HPDE6-E6E7 (cell line): ENCODE measurements around the gene TNFAIP2.

Source experiments
- DNase-seq: peaks from one replicate; pipeline ENCODE4 v3.0.0; 2011; ENCODE audit warnings: missing footprints; ENCODE audit errors: extremely low spot score

TNFAIP2 gene

GRCh38 chr14:103094406-103095209 is 28.7 kb upstream of the TNFAIP2 start, which contains the start of gene EXOC3L4:
Gene EXOC3L4, plus strand, starts transcription at chr14:103094725. Its CDS starts 5,495 bp downstream, at chr14:103100220.
- DNase-seq = no peak

DNA sequence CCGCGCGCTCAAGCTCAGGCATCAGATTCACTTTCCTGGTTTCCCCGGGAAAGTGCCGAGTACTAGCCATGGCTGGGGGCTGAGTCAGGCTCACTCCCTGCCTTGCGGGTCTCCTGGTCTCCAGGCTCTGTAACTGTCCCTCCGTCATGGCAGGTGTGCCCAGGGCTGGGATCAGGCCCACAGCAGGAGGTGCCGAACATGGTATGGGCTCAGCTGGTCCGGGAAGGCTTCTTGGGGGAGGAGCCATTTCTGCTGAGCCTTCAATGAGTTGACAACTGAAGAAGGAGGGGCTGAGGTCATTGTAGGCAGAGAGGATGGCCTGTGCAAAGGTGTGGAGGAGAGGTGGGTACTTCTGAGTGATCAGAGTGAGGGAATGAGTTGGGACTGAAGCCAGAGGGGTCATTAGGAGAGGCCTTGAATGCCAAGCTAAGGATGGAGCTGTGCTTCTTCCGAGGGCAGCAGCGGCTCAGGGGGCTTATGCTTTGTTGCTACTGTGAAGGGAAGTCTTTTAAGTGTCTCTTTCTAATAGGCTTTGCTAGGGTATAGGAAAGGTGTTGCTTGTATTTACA is 28.0 kb upstream of the TNFAIP2 start:
- DNase-seq = no peak

GRCh38 chr14:103096387-103096786 is 26.9 kb upstream of the TNFAIP2 start:
- no peak for DNase-seq

DNA sequence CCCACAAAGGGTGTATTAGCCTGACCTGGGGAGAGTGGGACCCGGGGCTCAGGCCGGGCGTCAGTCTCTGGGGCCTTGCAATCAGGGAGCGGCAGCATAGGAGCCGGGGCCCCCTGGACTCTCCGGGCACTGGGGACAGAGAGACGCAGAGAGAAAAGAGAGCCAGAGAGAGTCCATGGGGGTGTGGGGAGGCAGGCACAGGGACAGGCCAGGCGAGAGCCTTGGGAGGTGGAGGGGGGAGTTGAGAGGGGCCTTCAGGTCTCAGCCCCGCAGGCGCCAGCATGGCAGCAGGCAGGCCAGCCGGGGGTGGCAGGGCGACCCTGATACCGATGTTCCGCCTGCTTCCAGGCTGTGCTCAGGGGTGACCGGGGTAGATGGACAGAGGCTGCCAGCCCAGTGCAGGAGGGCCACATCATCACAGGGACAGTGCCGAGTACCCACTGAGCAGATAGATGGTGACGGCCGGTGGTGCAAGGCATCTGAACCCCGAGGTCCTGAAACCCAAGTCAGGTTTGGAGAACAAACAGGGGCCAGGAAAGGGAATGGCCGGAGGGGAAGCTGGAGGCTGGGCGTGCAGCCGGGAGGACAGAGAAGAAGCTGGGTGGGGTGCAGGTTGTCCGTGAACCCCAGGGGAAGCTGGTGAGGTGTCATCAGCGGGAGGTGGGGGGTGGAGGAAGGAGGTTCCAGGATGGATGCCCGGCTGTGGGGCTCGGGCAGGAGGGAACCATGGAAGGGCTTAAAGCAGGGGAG is 25.8 kb upstream of the TNFAIP2 start:
- DNase-seq = no peak

DNA sequence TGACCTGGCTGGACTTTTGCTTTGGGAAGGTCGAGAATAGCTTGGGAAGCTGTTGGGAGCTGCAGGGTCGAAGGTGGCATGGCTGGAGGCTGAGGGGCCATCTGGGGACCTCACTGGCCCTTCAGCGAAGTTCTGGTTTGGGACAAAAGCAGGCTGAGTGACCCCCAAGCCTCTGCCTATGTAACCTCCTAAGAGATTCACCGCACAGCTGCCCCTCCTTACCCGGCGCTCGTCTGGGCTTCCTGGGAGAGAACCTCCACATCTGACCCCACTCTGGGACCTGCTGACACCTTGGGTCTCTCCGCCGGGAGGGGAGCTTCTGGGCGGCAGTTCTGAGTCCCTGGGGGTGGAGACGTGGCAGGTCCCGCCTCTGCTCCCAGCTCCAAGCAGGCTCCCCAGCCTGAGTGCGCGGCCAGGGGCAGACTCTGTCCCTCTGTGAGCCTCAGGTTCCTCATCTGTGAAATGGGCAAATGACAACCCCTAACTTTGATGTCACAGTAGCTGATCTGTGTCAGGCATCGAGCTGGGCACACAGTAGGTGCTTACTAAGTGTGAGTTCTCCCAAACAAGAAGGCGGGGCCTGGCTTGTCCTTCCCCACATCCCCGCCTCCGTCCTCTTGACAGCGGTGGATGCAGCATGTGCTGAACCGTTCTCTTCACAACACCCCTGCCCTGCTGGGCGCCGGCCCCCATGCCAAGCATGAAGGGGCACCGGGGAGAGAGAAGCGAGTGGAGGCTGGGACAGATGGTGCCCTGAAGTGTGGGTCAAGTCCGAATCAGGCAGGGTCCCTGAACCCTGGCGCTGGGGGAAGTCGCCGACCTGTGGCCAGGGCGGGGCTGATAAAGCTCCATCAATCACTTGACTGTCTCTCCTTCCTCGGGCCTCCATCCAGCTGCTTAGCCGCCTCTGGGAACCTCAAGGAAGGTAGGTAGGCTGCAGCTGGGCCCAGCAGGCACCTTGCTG is 25.0 kb upstream of the TNFAIP2 start:
- no peak for DNase-seq

DNA sequence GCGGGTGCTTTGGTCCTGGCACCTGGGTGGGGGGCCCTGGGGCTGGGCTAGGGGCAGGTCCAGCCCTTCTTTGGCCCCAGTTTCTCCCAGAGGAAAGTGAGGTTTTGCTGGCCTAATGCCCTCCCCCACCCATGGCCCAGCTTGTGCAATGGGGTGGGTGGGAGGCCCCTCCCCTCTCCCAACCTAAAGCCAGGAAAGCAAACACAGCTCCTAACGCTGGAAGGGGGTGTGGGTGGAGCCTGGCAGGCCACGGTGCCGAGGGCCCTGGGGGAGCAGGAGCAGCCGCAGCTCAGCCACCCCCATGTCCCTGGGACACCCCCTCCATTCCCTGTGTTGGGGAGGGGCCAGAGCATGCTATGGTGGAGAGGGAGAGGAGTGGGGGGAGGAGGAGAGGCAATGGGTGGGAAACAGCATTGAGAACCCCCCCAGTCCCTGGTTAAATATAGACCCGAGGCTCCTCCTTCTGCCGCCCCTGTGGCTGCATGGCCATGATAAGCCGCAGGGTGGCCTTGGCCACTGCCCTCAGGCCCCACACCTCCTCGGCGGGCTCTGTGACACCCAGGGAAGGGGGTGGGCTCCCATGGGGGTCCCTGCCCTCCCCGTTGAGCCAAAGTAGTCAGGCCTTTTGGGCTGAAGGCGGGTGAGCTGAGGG is 24.1 kb upstream of the TNFAIP2 start:
- no peak for DNase-seq

GRCh38 chr14:103099733-103100280 is 23.5 kb upstream of the TNFAIP2 start:
- no peak for DNase-seq

- DNase-seq = no peak
Measured at GRCh38 chr14:103100281-103101121, 22.8 kb upstream of the TNFAIP2 start.

- no peak for DNase-seq
Measured at GRCh38 chr14:103101257-103101962, 21.9 kb upstream of the TNFAIP2 start.

DNA sequence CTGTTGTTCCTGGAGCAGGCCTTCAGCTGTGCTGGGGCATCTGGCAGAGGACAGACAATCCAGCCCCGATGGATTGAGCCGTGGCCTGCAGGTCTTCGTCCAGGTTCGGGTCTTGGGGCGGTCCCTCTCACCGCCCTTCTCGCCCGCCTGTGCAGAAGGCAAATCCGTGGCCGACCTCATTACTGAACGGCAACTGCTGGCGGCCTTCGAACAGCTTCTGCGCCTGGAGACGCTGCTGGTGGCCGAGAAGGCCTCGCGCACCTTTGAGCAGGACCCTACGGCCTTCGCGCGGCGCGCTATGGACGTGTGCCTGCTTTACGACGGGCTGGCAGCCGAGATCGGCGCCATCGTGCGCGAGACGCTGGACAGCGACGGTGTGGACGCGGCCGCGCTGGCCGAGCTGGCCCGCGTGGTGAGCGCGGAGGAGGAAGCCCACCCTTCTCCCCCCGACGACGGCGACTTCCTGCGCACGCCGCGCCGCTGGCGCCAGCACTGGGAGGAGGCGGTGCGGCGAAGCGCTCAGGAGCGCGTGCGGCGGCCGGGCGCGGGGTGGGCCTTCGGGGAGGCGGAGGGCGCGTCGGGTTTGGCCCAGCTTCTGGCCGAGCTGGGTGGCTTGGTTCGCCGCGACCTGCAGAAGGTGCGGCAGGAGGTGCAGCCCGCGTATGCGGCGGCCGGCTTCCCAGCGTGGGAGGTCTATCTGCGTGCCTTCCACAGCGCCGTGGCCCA is 21.1 kb upstream of the TNFAIP2 start:
- no peak for DNase-seq

GRCh38 chr14:103102689-103103260 is 20.5 kb upstream of the TNFAIP2 start:
- DNase-seq = no peak

GRCh38 chr14:103103461-103104388 is 19.5 kb upstream of the TNFAIP2 start:
- DNase-seq = peak; percentile 58

- no peak for DNase-seq
Measured at GRCh38 chr14:103104389-103104653, 18.9 kb upstream of the TNFAIP2 start.

DNA sequence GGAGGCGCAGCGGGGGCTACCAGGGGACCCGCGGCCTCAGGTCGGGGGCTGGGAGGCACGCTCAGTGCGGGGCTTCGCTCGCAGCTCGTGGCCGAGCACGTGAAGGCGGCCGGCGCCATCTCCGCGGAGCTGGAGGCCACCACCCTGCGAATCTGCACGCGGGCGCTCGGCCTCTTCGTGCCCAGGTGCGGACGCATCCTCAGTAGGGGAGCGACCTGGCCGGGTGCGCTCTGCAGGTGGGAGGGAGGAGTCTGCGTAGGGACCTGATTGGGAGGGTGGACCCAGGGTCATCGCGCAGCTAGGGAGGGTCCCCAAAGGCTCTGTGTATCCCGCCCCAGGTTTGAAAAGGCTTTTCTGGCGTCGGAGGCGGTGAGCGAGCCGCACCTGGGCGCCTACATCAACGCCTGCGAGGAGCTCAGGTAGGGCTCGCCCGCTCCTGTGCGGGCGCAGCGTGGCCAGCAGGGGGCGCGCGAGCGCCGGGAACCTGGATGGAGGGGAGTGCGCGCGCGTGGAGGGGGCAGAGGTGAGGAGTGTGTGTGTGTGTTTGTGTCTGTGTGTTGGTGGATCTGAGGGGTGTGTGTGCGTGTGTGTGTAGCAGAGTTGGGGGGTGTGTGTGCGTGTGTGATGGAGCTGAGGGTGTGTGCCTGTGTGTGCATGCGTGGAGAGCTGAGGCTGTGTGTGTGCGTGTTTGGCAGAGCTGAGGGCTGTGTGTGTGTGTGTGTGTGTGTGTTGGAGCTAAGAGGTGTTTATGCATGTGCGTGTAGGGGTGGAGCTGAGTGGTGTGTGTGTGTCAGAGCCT is 18.4 kb upstream of the TNFAIP2 start:
- peak; percentile 79 for DNase-seq

GRCh38 chr14:103105580-103106150 is 17.6 kb upstream of the TNFAIP2 start:
- no peak for DNase-seq

DNA sequence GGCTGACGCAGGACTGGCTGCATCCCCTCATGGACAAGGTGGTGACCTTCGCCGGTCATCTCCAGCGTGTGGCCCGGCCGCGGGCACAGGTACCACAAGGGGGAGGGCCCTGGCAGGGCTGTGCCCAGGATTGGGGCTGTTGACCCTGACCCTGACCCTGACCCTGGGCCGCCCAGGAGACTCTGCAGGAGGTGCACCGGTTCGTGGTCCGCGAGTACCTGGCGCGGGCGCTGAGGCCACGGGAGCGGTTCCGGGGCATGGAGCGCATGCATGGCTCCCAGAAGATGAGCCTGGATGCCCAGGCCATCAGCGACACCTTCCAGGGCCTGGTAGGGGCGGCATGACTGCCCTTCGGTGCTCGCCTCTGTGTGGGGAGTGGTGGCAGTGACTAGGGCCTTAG is 15.8 kb upstream of the TNFAIP2 start:
- DNase-seq = no peak
